Measurements from ENCODE around the gene PIM3.

PIM3 gene

DNA sequence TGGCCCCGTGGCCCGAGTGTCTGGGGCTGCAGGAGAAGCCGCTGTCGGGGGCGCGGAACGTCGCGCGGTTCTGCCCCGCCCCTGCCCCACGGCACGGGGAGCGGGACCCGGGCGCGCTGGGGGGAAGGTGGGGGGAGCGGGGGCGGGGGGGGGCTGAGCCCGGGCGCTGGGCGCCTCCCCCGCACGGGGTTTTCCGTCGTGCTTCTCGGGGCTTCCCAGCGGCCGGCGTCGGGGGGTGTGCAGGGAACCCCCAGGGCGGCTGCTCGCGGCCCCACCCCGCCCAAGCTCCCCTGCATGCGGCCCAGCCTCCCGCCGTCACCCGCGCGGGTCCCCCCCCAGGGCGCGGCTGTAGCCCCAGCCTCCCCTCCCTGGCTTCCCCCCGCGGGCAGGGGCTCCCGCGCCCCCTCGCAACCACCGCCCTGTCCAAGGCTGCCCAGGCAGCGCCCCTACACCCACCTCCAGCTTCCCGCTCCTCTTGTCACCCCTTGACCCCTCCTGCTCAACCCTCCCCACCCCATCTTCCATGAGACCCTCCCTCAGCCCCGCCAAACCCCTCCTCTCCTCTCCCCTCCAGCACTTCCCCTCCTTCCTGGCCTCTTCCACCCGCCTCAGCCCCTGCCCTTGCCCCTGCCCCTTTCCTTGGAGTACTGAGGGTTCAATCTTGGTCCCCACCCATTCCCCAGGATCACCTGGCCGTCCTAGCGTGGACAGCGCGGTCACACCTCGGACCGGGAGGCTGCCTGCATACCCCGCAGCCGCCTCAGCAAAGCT lies 50.3 kb downstream of the PIM3 start:
- no peak for DNase-seq (ENCODE audit: low read depth)
- H3K4me3 ChIP-seq (ENCODE audit: low read depth, low read length) = no peak overlapping the region
- TF ChIP-seq, protein P1, sequence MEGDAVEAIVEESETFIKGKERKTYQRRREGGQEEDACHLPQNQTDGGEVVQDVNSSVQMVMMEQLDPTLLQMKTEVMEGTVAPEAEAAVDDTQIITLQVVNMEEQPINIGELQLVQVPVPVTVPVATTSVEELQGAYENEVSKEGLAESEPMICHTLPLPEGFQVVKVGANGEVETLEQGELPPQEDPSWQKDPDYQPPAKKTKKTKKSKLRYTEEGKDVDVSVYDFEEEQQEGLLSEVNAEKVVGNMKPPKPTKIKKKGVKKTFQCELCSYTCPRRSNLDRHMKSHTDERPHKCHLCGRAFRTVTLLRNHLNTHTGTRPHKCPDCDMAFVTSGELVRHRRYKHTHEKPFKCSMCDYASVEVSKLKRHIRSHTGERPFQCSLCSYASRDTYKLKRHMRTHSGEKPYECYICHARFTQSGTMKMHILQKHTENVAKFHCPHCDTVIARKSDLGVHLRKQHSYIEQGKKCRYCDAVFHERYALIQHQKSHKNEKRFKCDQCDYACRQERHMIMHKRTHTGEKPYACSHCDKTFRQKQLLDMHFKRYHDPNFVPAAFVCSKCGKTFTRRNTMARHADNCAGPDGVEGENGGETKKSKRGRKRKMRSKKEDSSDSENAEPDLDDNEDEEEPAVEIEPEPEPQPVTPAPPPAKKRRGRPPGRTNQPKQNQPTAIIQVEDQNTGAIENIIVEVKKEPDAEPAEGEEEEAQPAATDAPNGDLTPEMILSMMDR (IDR thresholded peaks at IDR 0.05; ENCODE audit: control insufficient read depth, extremely low read depth, insufficient read depth) = no peak

DNA sequence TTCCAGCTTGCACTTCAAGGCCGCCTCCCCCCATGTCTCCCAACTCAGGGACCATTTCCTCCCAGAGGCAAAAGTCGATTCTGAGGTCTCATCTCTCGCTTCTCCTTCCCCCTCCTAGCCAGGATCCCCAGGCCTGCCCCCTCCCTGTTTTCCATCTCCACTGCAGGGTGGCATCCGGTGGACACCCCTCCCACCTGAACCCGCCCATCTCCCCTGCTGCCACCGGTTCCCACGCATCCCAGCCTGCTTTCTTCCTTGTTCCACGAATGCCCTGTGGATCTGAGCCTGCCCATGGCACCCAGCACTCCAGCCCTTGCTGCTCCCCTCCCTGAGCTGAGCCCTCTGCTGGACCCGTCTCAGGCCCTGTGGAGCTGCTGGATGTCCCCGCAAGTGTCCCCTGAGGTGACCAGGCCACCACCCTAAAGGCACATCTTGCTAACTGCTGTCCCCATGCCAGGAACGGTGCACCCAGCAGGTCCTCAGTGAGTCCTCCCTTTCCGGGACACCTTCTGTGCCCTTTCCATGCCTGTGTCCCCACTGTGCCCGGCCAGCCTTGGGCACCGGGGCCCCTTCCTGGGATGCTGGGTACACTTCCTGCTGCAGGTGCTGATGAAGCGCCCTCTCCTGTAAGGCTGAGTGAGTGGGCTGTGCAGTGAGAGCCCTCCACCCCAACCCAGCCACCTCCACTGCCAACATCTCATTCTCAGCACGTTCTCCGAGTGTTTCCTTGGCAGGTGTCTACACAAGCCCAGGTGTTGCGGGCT lies 51.1 kb downstream of the PIM3 start:
- TF ChIP-seq, protein P1 (IDR thresholded peaks at IDR 0.05; ENCODE audit: control insufficient read depth, extremely low read depth, insufficient read depth) = no peak
- no peak overlapping the region for H3K4me3 ChIP-seq (ENCODE audit: low read depth, low read length)
- no peak for DNase-seq (ENCODE audit: low read depth)

DNA sequence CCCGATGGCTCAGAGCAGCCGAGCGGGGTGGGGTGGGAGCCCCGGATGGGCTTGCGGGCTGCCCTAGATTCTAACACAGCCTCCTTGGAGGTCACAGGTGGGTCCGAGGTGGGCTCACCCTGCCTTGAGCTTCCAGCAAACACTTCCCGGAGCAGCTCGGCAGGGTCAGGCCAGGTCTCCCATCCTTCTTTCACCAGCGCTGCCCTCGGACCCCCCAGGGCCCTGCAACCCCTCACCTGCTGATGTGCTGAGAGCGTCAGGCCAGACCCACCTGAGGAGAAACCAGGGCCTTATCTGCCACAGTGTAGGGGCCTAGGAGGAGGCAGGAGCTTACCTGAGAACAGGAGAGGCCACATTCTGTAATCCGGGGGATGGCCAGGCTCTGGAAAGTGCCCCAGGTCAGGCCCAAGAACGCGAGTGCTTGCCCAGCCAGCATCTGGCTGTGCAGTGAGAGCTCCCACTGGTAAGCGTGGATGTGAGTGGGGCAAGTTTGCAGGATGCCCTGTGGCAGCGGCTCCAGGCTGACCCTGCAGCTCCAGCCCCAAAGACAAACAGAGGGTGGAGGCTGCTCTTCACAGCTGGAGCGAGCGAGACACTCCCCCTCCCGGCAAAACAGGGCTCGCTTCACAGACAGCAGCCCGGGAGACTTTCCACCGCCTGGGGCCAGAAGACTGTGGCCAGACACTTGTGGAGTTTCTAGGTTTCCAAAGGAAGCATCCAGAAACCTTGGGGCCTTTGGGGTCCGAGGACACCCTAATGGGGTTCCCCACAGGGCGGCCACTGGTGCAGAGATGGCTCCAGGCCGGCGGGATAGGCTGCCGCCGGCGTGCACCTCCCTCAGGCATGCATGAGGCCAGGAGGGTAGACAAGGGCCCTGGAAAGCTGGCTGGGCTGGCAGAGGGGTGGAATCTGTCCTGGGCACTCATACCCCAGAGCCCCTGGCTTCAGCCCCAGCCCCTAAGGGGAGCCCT lies 51.9 kb downstream of the PIM3 start, which contains the start of gene IL17REL:
IL17REL (minus strand) TSS at position 555 of the 971 bp plus-strand sequence; CDS start at position 436, 119 bp downstream.
- TF ChIP-seq, protein P1 (IDR thresholded peaks at IDR 0.05; ENCODE audit: control insufficient read depth, extremely low read depth, insufficient read depth) = no peak
- H3K4me3 ChIP-seq (ENCODE audit: low read depth, low read length) = no peak within 1 kb of the TSS
- DNase-seq (ENCODE audit: low read depth) = no peak

All from LNCaP clone FGC (cell line).